Activated naive CD8-positive, alpha-beta T cell treated with anti-CD3 and anti-CD28 coated beads, Interleukin-2, amount 10 ng/mL, durations not matched to agents 7 days and 5 days (primary cell): ENCODE data around the gene MSH5. TPM values are rescaled to one million over a fixed set of nuclear protein-coding genes. Genes with fewer than 3 reads are reported as not detected.

Source experiments
- microRNA-seq: library from miRNA; unstranded; fragments of <30 nt; microRNA quantifications from one replicate; pipeline ENCODE4 v1.2.0, GENCODE V29; 2022
- total RNA-seq, 2 experiments: library from RNA; stranded (reverse); gene quantifications; one replicate each; pipeline ENCODE4 v1.2.3, GENCODE V29; 2021

Gene MSH5
- total RNA-seq, 2 experiments from 2014 or later = 59.2 to 68.2 TPM

Small RNAs within 50 kb of the gene (microRNA-seq; reads per million reads assigned to microRNA genes)
- not detected for gene MIR4646

Other genes starting within 250 kb of the MSH5 start
- 10 to 100 TPM; 41.5 to 42.8 TPM for gene MICB, start 241.9 kb upstream of the MSH5 start, total RNA-seq
- not detected for gene MCCD1, start 211.0 kb upstream of the MSH5 start, total RNA-seq
- gene DDX39B, start 198.0 kb upstream of the MSH5 start, total RNA-seq = 100 to 1,000 TPM; 531 to 555 TPM
- gene ATP6V1G2, start 193.4 kb upstream of the MSH5 start, total RNA-seq = 1 to 10 TPM; 4.5 to 5.5 TPM
- 10 to 100 TPM; 15.4 to 17.6 TPM for gene NFKBIL1, start 192.4 kb upstream of the MSH5 start, total RNA-seq
- 10 to 100 TPM; 15.2 to 16.7 TPM for gene LTA, start 167.7 kb upstream of the MSH5 start, total RNA-seq
- 10 to 100 TPM; 18.5 to 18.6 TPM for gene TNF, start 164.4 kb upstream of the MSH5 start, total RNA-seq
- gene LTB, start 157.6 kb upstream of the MSH5 start, total RNA-seq = 100 to 1,000 TPM; 426 to 431 TPM
- gene LST1, start 153.7 kb upstream of the MSH5 start, total RNA-seq = 100 to 1,000 TPM in 1 of 2 experiments, 10 to 100 TPM in 1; 91.8 to 105 TPM
- gene NCR3, start 147.0 kb upstream of the MSH5 start, total RNA-seq = 10 to 100 TPM; 69.7 to 70.0 TPM
- 100 to 1,000 TPM; 117 to 118 TPM for gene AIF1, start 124.8 kb upstream of the MSH5 start, total RNA-seq
- gene PRRC2A, start 119.3 kb upstream of the MSH5 start, total RNA-seq = 100 to 1,000 TPM; 257 to 278 TPM
- gene BAG6, start 87.3 kb upstream of the MSH5 start, total RNA-seq = 100 to 1,000 TPM; 242 to 251 TPM
- 1 to 10 TPM; 3.1 to 4.6 TPM for gene APOM, start 84.1 kb upstream of the MSH5 start, total RNA-seq
- gene C6orf47, start 79.2 kb upstream of the MSH5 start, total RNA-seq = 10 to 100 TPM; 30.7 to 32.2 TPM
- gene GPANK1, start 75.0 kb upstream of the MSH5 start, total RNA-seq = 10 to 100 TPM; 30.7 to 32.0 TPM
- gene CSNK2B, start 73.9 kb upstream of the MSH5 start, total RNA-seq = 100 to 1,000 TPM; 206 to 216 TPM
- 10 to 100 TPM; 33.8 to 36.4 TPM for gene LY6G5B, start 70.0 kb upstream of the MSH5 start, total RNA-seq
- gene LY6G5C, start 58.9 kb upstream of the MSH5 start, total RNA-seq = 1 to 10 TPM; 3.5 to 4.6 TPM
- 10 to 100 TPM; 57.8 to 64.0 TPM for gene ABHD16A, start 36.7 kb upstream of the MSH5 start, total RNA-seq
- gene LY6G6F, start 33.1 kb upstream of the MSH5 start, total RNA-seq = not detected
- gene LY6G6D, start 24.7 kb upstream of the MSH5 start, total RNA-seq = not detected
- gene LY6G6C, start 18.3 kb upstream of the MSH5 start, total RNA-seq = not detected
- 1 to 10 TPM; 1.2 to 1.5 TPM for gene MPIG6B, start 16.6 kb upstream of the MSH5 start, total RNA-seq
- 10 to 100 TPM; 28.3 to 29.1 TPM for gene DDAH2, start 10.7 kb upstream of the MSH5 start, total RNA-seq
- 100 to 1,000 TPM; 425 to 456 TPM for gene CLIC1, start 3.5 kb upstream of the MSH5 start, total RNA-seq
- gene SAPCD1, start 22.7 kb downstream of the MSH5 start, total RNA-seq = 10 to 100 TPM; 13.1 to 18.1 TPM
- gene VWA7, start 37.3 kb downstream of the MSH5 start, total RNA-seq = 1 to 10 TPM; 5.2 to 5.7 TPM
- 10 to 100 TPM; 68.2 to 75.3 TPM for gene VARS1, start 55.7 kb downstream of the MSH5 start, total RNA-seq
- gene LSM2, start 67.0 kb downstream of the MSH5 start, total RNA-seq = 10 to 100 TPM; 89.9 to 97.9 TPM
- 1 to 10 TPM; 3.3 to 4.5 TPM for gene HSPA1L, start 75.3 kb downstream of the MSH5 start, total RNA-seq
- gene HSPA1A, start 75.5 kb downstream of the MSH5 start, total RNA-seq = 10 to 100 TPM; 62.2 to 63.5 TPM
- 10 to 100 TPM; 49.0 to 55.7 TPM for gene HSPA1B, start 87.7 kb downstream of the MSH5 start, total RNA-seq
- 10 to 100 TPM; 15.5 to 16.4 TPM for gene NEU1, start 122.8 kb downstream of the MSH5 start, total RNA-seq
- gene SLC44A4, start 139.0 kb downstream of the MSH5 start, total RNA-seq = not detected
- 10 to 100 TPM; 77.5 to 80.6 TPM for gene EHMT2, start 157.7 kb downstream of the MSH5 start, total RNA-seq
- gene ZBTB12, start 162.1 kb downstream of the MSH5 start, total RNA-seq = 1 to 10 TPM; 1.4 to 1.9 TPM
- 1 to 10 TPM; 2.1 to 2.2 TPM for gene C2, start 187.7 kb downstream of the MSH5 start, total RNA-seq
- 1 to 10 TPM; 1.2 to 2.1 TPM for gene CFB, start 206.1 kb downstream of the MSH5 start, total RNA-seq
- 10 to 100 TPM; 61.3 to 62.5 TPM for gene NELFE, start 219.0 kb downstream of the MSH5 start, total RNA-seq
- 100 to 1,000 TPM; 102 to 112 TPM for gene SKIC2, start 219.2 kb downstream of the MSH5 start, total RNA-seq
- 10 to 100 TPM; 22.4 to 28.6 TPM for gene DXO, start 232.1 kb downstream of the MSH5 start, total RNA-seq
- gene C4A, start 242.1 kb downstream of the MSH5 start, total RNA-seq = 1 to 10 TPM; 3.4 to 6.7 TPM